Gastroesophageal sphincter (tissue), 4 donors: ENCODE data around the gene PAQR7. TPM values are rescaled to one million over a fixed set of nuclear protein-coding genes. Genes with fewer than 3 reads are reported as not detected.

Source experiments
- ATAC-seq: fragments of 150-250 bp; one replicate; pipeline ENCODE4 v1.9.1; 2016; ENCODE audit warnings: mild to moderate bottlenecking, moderate library complexity
- H3K27ac ChIP-seq, 4 donors: fragments of 200-600 bp; sonication (generic) in 3 of 4; 1 replicate in 3 of 4; 2 replicates in 1 of 4; pipeline ENCODE4 v1.5.1; 2016 to 2019
- H3K27me3 ChIP-seq: fragments of 200-600 bp; sonication (generic); one replicate; pipeline ENCODE4 v1.5.1; 2019
- H3K36me3 ChIP-seq, 2 donors: fragments of 200-600 bp; sonication (generic); one replicate each; pipeline ENCODE4 v1.5.1; 2019; ENCODE audit warnings: control low read depth in 1 of 2
- H3K4me1 ChIP-seq, 3 donors: fragments of 200-600 bp; sonication (generic); 1 replicate in 2 of 3; 2 replicates in 1 of 3; pipeline ENCODE4 v1.5.1; 2016 to 2019; ENCODE audit warnings: control low read depth in 2 of 3
- H3K4me3 ChIP-seq, 2 donors: fragments of 200-600 bp; sonication (generic); one replicate each; pipeline ENCODE4 v1.5.1; 2019; ENCODE audit warnings: mild to moderate bottlenecking in 1 of 2, moderate library complexity in 1 of 2
- H3K9me3 ChIP-seq, 3 donors: fragments of 200-600 bp; sonication (generic); one replicate each; pipeline ENCODE4 v1.5.1; 2017 to 2019; ENCODE audit warnings: control low read depth in 2 of 3
- EP300 ChIP-seq: sonication (generic); formaldehyde crosslinking; IDR thresholded peaks from one replicate; pipeline ENCODE4 v1.6.1; 2017; ENCODE audit warnings: antibody characterized with exemption, mild to moderate bottlenecking
- POLR2A ChIP-seq, 2 donors: fragments of 450-650 bp; IDR thresholded peaks; one replicate each; pipeline ENCODE4 v1.6.1; 2017; ENCODE audit warnings: antibody characterized with exemption in 2 of 2, mild to moderate bottlenecking in 2 of 2, moderate library complexity in 1 of 2
- POLR2AphosphoS5 ChIP-seq: sonication (generic); formaldehyde crosslinking; IDR thresholded peaks from one replicate; pipeline ENCODE4 v1.6.1; 2017; ENCODE audit warnings: antibody characterized with exemption
- WGBS, 2 donors: methylation state at CpG; one replicate each; pipeline ENCODE4 v1.1.5; 2018; ENCODE audit warnings: low coverage in 1 of 2; 5-methylcytosine and 5-hydroxymethylcytosine counted together
- total RNA-seq, 4 donors: library from RNA; depleted of rRNA; stranded (reverse); fragments of >200 nt; gene quantifications; one replicate each; pipeline ENCODE4 v1.1.0, GENCODE V29; 2016
- TF ChIP-seq, protein P1 (sequence below), 4 experiments: fragments of 200-600 bp in 2 of 4; fragments of 450-650 bp in 2 of 4; sonication (generic) in 1 of 4; IDR thresholded peaks; one replicate each; pipeline ENCODE4 v1.5.1; 2017 to 2019; ENCODE audit warnings: antibody characterized with exemption in 4 of 4, mild to moderate bottlenecking in 2 of 4, moderate library complexity in 2 of 4

The PAQR7 gene
- total RNA-seq, 4 donors from 2014 or later, result 6.5 to 13.7 (median 7.8) TPM

GRCh38 chr1:25896266-25896665 lies 20.8 kb upstream of the PAQR7 start:
- Histone ChIP-seq H3K27ac (no peak overlapping the region), H3K27me3 (no peaks in the 10 kb centered on the region), H3K36me3 (peaks cover 0 to 31% of the 10 kb centered on the region in 2 donors), H3K4me1 (peaks cover 2 to 38% (median 3%) of the 10 kb centered on the region in 3 donors), H3K4me3 (no peak overlapping the region), H3K9me3 (no peaks in the 10 kb centered on the region)
- TF ChIP-seq EP300, result no peak
- no peak for TF ChIP-seq POLR2AphosphoS5
- no peak for TF ChIP-seq POLR2A (IDR thresholded peaks at IDR 0.05)
- TF ChIP-seq, protein P1, sequence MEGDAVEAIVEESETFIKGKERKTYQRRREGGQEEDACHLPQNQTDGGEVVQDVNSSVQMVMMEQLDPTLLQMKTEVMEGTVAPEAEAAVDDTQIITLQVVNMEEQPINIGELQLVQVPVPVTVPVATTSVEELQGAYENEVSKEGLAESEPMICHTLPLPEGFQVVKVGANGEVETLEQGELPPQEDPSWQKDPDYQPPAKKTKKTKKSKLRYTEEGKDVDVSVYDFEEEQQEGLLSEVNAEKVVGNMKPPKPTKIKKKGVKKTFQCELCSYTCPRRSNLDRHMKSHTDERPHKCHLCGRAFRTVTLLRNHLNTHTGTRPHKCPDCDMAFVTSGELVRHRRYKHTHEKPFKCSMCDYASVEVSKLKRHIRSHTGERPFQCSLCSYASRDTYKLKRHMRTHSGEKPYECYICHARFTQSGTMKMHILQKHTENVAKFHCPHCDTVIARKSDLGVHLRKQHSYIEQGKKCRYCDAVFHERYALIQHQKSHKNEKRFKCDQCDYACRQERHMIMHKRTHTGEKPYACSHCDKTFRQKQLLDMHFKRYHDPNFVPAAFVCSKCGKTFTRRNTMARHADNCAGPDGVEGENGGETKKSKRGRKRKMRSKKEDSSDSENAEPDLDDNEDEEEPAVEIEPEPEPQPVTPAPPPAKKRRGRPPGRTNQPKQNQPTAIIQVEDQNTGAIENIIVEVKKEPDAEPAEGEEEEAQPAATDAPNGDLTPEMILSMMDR (IDR thresholded peaks at IDR 0.05), result no peak
- WGBS, 2 donors, result no CpG with 5 or more reads among the region's 1 CpG
- ATAC-seq, result no peak

DNA sequence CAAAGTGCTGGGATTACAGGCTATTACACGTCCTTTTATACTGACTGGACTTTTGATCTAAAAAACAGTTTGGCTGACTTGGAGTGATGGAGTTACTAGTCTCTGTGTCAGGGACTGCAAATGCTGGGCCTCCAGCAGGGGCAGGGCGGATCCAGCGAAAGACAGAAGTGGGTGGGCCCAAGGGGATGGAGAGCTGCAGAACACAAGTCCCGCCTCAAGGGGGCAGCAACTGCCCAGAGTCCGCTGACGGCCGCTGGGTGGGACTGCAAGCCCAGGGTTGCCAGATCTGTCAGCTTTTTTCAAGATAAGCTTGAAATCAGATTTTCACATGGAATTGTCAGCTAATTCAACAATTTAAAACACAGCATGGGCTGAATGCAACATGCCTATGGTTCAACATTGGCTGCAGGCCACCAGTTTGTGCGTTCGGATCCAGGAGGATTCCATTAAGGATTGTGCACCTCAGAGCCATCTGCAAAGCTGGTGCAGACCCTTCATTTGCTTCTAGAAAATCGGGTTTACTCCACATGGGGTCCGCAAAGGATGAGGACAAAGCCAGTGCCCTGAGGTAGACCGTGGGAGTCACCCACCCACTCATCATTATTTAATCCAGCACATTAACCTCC lies 20.0 kb upstream of the PAQR7 start:
- peak overlapping the region in 1 of 4 donors; percentile 46 for H3K27ac ChIP-seq
- peak; percentile 89 for ATAC-seq
- H3K4me1 ChIP-seq, result peaks cover 2 to 39% (median 3%) of the 10 kb centered on the region in 3 donors
- no peaks in the 10 kb centered on the region for H3K27me3 ChIP-seq
- peaks cover 0 to 23% of the 10 kb centered on the region in 2 donors for H3K36me3 ChIP-seq
- H3K4me3 ChIP-seq, result no peak overlapping the region
- TF ChIP-seq POLR2AphosphoS5 (no peak), POLR2A (IDR thresholded peaks at IDR 0.05) (no peak), EP300 (no peak)
- TF ChIP-seq, protein P1 (IDR thresholded peaks at IDR 0.05), result peak; percentile 94 to 99 (median 96)
- no peaks in the 10 kb centered on the region for H3K9me3 ChIP-seq
- 2 to 5% methylated on average over 7 to 8 of the region's 12 CpGs for WGBS, 2 donors

DNA sequence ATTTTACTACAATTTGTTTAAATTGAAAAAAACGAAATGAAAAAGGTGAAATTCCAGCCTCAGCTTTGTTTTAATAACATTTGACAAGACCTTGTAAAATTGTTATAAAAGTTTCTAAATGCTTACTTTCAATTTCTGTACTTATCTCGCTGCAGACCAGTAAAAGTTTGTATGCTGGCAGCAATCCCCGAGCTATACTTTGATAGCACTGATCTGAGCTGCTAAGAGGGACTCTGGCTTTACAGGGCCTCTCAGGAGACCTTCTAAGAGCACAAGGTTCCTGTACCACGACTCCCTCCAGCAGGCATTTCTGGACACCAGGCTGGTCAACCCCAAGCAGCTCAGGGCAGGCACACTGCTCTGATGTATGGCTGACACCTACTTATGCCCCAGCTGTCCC lies 17.6 kb upstream of the PAQR7 start:
- peak overlapping the region in 2 of 4 donors; percentile 80 to 83 for H3K27ac ChIP-seq
- TF ChIP-seq POLR2A (IDR thresholded peaks at IDR 0.05), result no peak
- peaks cover 0 to 1% of the 10 kb centered on the region in 2 donors for H3K36me3 ChIP-seq
- H3K4me3 ChIP-seq, result no peak overlapping the region
- H3K4me1 ChIP-seq, result peaks cover 2 to 39% (median 3%) of the 10 kb centered on the region in 3 donors
- no peaks in the 10 kb centered on the region for H3K27me3 ChIP-seq
- H3K9me3 ChIP-seq, result no peaks in the 10 kb centered on the region
- ATAC-seq, result no peak
- 45 to 66% methylated on average over 3 to 4 of the region's 4 CpGs for WGBS, 2 donors

GRCh38 chr1:25891606-25892005 lies 16.1 kb upstream of the PAQR7 start:
- peaks cover 2 to 39% (median 3%) of the 10 kb centered on the region in 3 donors for H3K4me1 ChIP-seq
- TF ChIP-seq, protein P1 (IDR thresholded peaks at IDR 0.05), result no peak
- no peak for TF ChIP-seq POLR2A (IDR thresholded peaks at IDR 0.05)
- TF ChIP-seq EP300, result no peak
- no peak for TF ChIP-seq POLR2AphosphoS5
- WGBS, 2 donors, result 46 to 60% methylated on average over 2 to 3 of the region's 5 CpGs
- ATAC-seq, result no peak
- no peaks in the 10 kb centered on the region for H3K27me3 ChIP-seq
- H3K27ac ChIP-seq, result peak overlapping the region in 3 of 4 donors; percentile 50 to 83 (median 80)
- no peaks in the 10 kb centered on the region for H3K36me3 ChIP-seq
- H3K9me3 ChIP-seq, result no peaks in the 10 kb centered on the region
- no peak overlapping the region for H3K4me3 ChIP-seq

DNA sequence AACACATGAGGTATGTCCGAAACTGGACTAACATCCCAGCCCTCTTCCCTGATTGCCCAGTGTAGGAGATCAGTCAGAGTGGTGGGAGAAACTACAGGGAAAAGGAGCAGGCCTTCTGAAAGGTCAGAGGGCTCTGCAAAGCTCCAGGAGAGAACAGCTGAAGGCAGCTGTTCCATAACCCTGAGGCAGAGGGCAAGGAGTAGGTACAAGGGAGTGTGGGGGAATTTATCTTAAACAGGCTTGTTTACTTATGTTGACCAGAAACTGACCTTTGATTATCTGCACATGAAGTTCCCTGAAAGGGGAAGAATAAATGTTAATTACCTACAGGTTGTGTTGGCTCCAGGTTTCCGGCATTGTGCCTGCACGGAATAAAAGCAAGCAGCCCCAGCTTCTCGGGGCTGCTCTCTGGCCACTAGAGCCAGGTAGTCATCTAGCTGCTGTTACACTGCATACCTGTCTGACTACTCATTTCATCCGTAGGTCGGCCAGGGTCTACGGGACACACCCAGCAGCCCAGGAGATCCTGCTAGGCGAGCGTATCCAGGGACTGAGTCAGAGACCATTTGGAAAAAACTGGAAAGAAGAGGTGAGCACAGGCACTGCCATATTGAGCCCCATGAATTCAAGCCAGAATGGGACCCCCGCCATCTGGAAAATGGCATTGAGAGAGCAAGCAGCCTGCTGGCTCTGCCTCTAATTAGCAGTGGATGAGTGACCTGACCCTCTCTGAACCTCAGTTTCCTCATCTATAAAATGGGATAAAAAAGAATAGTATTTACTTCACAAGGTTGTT lies 14.9 kb upstream of the PAQR7 start:
- no peak for ATAC-seq
- H3K27ac ChIP-seq, result no peak overlapping the region
- TF ChIP-seq POLR2A (IDR thresholded peaks at IDR 0.05), result no peak
- TF ChIP-seq, protein P1 (IDR thresholded peaks at IDR 0.05), result no peak
- TF ChIP-seq POLR2AphosphoS5, result no peak
- H3K4me1 ChIP-seq, result peaks cover 0 to 31% (median 3%) of the 10 kb centered on the region in 3 donors
- 70 to 91% methylated on average over 6 to 9 of the region's 10 CpGs for WGBS, 2 donors
- H3K27me3 ChIP-seq, result no peaks in the 10 kb centered on the region
- no peaks in the 10 kb centered on the region for H3K9me3 ChIP-seq
- no peak overlapping the region for H3K4me3 ChIP-seq
- no peaks in the 10 kb centered on the region for H3K36me3 ChIP-seq
